HEK293 (cell line): Measurements from ENCODE around the gene EXD3.
A peak's percentile ranks its signal among the peaks of the same experiment; 100 is the strongest.

ENCODE experiments used
- GFI1B ChIP-seq: fragments of 450-650 bp; formaldehyde crosslinking; IDR thresholded peaks from 2 replicates; pipeline ENCODE4 v1.5.1; 2016; ENCODE audit warnings: missing biosample characterization, missing genetic modification characterization
- HOXA7 ChIP-seq: sonication (generic); formaldehyde crosslinking; IDR thresholded peaks from 2 replicates; pipeline ENCODE4 v1.8.1; 2022; ENCODE audit warnings: missing genetic modification reagents, borderline replicate concordance
- KLF1 ChIP-seq: fragments of 450-650 bp; formaldehyde crosslinking; IDR thresholded peaks from 2 replicates; pipeline ENCODE4 v1.5.1; 2016; ENCODE audit warnings: missing biosample characterization, missing genetic modification characterization
- KLF16 ChIP-seq: fragments of 450-650 bp; formaldehyde crosslinking; IDR thresholded peaks from 2 replicates; pipeline ENCODE4 v1.5.1; 2017; ENCODE audit warnings: missing biosample characterization, missing genetic modification characterization
- KLF17 ChIP-seq: fragments of 450-650 bp; formaldehyde crosslinking; IDR thresholded peaks from 2 replicates; pipeline ENCODE4 v1.5.1; 2016; ENCODE audit warnings: missing biosample characterization, missing genetic modification characterization
- OSR2 ChIP-seq: fragments of 450-650 bp; formaldehyde crosslinking; IDR thresholded peaks from 2 replicates; pipeline ENCODE4 v1.5.1; 2016; ENCODE audit warnings: missing biosample characterization, missing genetic modification characterization
- PBX3 ChIP-seq: sonication (generic); formaldehyde crosslinking; IDR thresholded peaks from 2 replicates; pipeline ENCODE4 v1.8.1; 2022; ENCODE audit warnings: mild to moderate bottlenecking, moderate library complexity, missing genetic modification reagents
- SALL2 ChIP-seq: fragments of 450-650 bp; formaldehyde crosslinking; IDR thresholded peaks from 2 replicates; pipeline ENCODE4 v1.5.0; 2017; ENCODE audit warnings: missing biosample characterization, mild to moderate bottlenecking, missing genetic modification characterization, borderline replicate concordance
- TRIM28 ChIP-seq: IDR thresholded peaks from 2 replicates; pipeline ENCODE4 v1.6.1; 2011; ENCODE audit warnings: low read length, control low read depth, borderline replicate concordance
- YY1 ChIP-seq: fragments of 450-650 bp; formaldehyde crosslinking; IDR thresholded peaks from 2 replicates; pipeline ENCODE4 v1.5.1; 2018; ENCODE audit warnings: missing biosample characterization, missing genetic modification characterization
- ZBTB1 ChIP-seq: fragments of 450-650 bp; formaldehyde crosslinking; IDR thresholded peaks from 2 replicates; pipeline ENCODE4 v1.5.1; 2016; ENCODE audit warnings: missing biosample characterization, missing genetic modification characterization
- ZEB2 ChIP-seq: fragments of 450-650 bp; formaldehyde crosslinking; IDR thresholded peaks from 2 replicates; pipeline ENCODE4 v1.5.1; 2016; ENCODE audit warnings: missing biosample characterization, missing genetic modification characterization
- ZNF114 ChIP-seq: fragments of 450-650 bp; formaldehyde crosslinking; IDR thresholded peaks from 2 replicates; pipeline ENCODE4 v1.5.0; 2017; ENCODE audit warnings: missing biosample characterization, missing genetic modification characterization
- ZNF132 ChIP-seq: fragments of 450-650 bp; formaldehyde crosslinking; IDR thresholded peaks from 2 replicates; pipeline ENCODE4 v1.5.1; 2017; ENCODE audit warnings: missing biosample characterization, missing genetic modification characterization, borderline replicate concordance
- ZNF16 ChIP-seq: fragments of 450-650 bp; formaldehyde crosslinking; IDR thresholded peaks from 2 replicates; pipeline ENCODE4 v1.5.1; 2016; ENCODE audit warnings: low read depth, missing biosample characterization, missing genetic modification characterization
- ZNF175 ChIP-seq: fragments of 450-650 bp; formaldehyde crosslinking; IDR thresholded peaks from 2 replicates; pipeline ENCODE4 v1.5.1; 2016; ENCODE audit warnings: missing biosample characterization, missing genetic modification characterization
- ZNF211 ChIP-seq: fragments of 450-650 bp; formaldehyde crosslinking; IDR thresholded peaks from 2 replicates; pipeline ENCODE4 v1.5.1; 2016; ENCODE audit warnings: low read depth, missing biosample characterization, missing genetic modification characterization
- ZNF24 ChIP-seq: fragments of 450-650 bp; formaldehyde crosslinking; IDR thresholded peaks from 2 replicates; pipeline ENCODE4 v1.5.1; 2016; ENCODE audit warnings: missing biosample characterization, missing genetic modification characterization
- ZNF302 ChIP-seq: fragments of 450-650 bp; formaldehyde crosslinking; IDR thresholded peaks from 2 replicates; pipeline ENCODE4 v1.5.1; 2016; ENCODE audit warnings: missing biosample characterization, missing genetic modification characterization, low read depth
- ZNF366 ChIP-seq: fragments of 450-650 bp; formaldehyde crosslinking; conservative IDR thresholded peaks from 2 replicates; pipeline ENCODE4 v1.5.1; 2016; ENCODE audit warnings: missing biosample characterization, missing genetic modification characterization
- ZNF514 ChIP-seq: fragments of 450-650 bp; formaldehyde crosslinking; IDR thresholded peaks from 2 replicates; pipeline ENCODE4 v1.5.1; 2016; ENCODE audit warnings: missing biosample characterization, missing genetic modification characterization
- ZNF560 ChIP-seq: fragments of 450-650 bp; formaldehyde crosslinking; IDR thresholded peaks from 2 replicates; pipeline ENCODE4 v1.5.1; 2017; ENCODE audit warnings: missing biosample characterization, missing genetic modification characterization, borderline replicate concordance
- ZNF610 ChIP-seq: fragments of 450-650 bp; formaldehyde crosslinking; IDR thresholded peaks from 2 replicates; pipeline ENCODE4 v1.5.1; 2016; ENCODE audit warnings: missing biosample characterization, missing genetic modification characterization, borderline replicate concordance
- ZNF660 ChIP-seq: fragments of 450-650 bp; IDR thresholded peaks from 2 replicates; pipeline ENCODE4 v1.5.1; 2018; ENCODE audit warnings: missing biosample characterization, mild to moderate bottlenecking, missing genetic modification characterization
- ZNF768 ChIP-seq: fragments of 450-650 bp; formaldehyde crosslinking; IDR thresholded peaks from 2 replicates; pipeline ENCODE4 v1.5.1; 2018; ENCODE audit warnings: missing biosample characterization, mild to moderate bottlenecking, missing genetic modification characterization
- ZNF791 ChIP-seq: fragments of 450-650 bp; formaldehyde crosslinking; IDR thresholded peaks from 2 replicates; pipeline ENCODE4 v1.5.1; 2016; ENCODE audit warnings: missing biosample characterization, missing genetic modification characterization
- TF ChIP-seq, protein P1 (sequence below): fragments of 450-650 bp; formaldehyde crosslinking; IDR thresholded peaks from 2 replicates; pipeline ENCODE4 v1.5.1; 2017; ENCODE audit warnings: missing biosample characterization, missing genetic modification characterization
- TF ChIP-seq, protein P2 (sequence below): fragments of 450-650 bp; formaldehyde crosslinking; IDR thresholded peaks from 2 replicates; pipeline ENCODE4 v1.5.1; 2016; ENCODE audit warnings: missing biosample characterization, missing genetic modification characterization, borderline replicate concordance
- TF ChIP-seq, protein P3 (sequence below): fragments of 450-650 bp; formaldehyde crosslinking; IDR thresholded peaks from 2 replicates; pipeline ENCODE4 v1.5.1; 2016; ENCODE audit warnings: missing biosample characterization, missing genetic modification characterization

Gene EXD3

GRCh38 chr9:137423514-137424291, 741 bp upstream of the EXD3 start (continued):
- TF ChIP-seq ZNF211 (tag by site-specific recombination) = no peak
- TF ChIP-seq ZNF560 (tag by site-specific recombination) = no peak
- TF ChIP-seq ZNF114 (tag by site-specific recombination) = no peak
- TF ChIP-seq ZNF175 = no peak
- no peak for TF ChIP-seq TRIM28
- no peak for TF ChIP-seq ZNF16
- TF ChIP-seq SALL2 (tag by site-specific recombination) = no peak
- TF ChIP-seq ZNF24 (tag by site-specific recombination) = no peak
- TF ChIP-seq, protein P1, sequence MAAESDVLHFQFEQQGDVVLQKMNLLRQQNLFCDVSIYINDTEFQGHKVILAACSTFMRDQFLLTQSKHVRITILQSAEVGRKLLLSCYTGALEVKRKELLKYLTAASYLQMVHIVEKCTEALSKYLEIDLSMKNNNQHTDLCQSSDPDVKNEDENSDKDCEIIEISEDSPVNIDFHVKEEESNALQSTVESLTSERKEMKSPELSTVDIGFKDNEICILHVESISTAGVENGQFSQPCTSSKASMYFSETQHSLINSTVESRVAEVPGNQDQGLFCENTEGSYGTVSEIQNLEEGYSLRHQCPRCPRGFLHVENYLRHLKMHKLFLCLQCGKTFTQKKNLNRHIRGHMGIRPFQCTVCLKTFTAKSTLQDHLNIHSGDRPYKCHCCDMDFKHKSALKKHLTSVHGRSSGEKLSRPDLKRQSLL (tag by site-specific recombination) = no peak
- TF ChIP-seq ZNF610 = no peak
- TF ChIP-seq KLF1 = peak; percentile 82
- no peak for TF ChIP-seq GFI1B
- TF ChIP-seq PBX3 (CRISPR knock-in tag) = 0 out of 2 replicates have a peak, but pooled peaks have one; percentile 21
- no peak for TF ChIP-seq KLF16 (tag by site-specific recombination)
- no peak; the same call in 1 of the 2 replicates for TF ChIP-seq ZEB2 (tag by site-specific recombination)
- no peak for TF ChIP-seq ZNF302 (tag by site-specific recombination)
- no peak for TF ChIP-seq ZNF514
- TF ChIP-seq ZNF768 (tag by site-specific recombination) = no peak
- no peak for TF ChIP-seq ZBTB1 (tag by site-specific recombination)
- no peak for TF ChIP-seq ZNF132
- TF ChIP-seq, protein P2, sequence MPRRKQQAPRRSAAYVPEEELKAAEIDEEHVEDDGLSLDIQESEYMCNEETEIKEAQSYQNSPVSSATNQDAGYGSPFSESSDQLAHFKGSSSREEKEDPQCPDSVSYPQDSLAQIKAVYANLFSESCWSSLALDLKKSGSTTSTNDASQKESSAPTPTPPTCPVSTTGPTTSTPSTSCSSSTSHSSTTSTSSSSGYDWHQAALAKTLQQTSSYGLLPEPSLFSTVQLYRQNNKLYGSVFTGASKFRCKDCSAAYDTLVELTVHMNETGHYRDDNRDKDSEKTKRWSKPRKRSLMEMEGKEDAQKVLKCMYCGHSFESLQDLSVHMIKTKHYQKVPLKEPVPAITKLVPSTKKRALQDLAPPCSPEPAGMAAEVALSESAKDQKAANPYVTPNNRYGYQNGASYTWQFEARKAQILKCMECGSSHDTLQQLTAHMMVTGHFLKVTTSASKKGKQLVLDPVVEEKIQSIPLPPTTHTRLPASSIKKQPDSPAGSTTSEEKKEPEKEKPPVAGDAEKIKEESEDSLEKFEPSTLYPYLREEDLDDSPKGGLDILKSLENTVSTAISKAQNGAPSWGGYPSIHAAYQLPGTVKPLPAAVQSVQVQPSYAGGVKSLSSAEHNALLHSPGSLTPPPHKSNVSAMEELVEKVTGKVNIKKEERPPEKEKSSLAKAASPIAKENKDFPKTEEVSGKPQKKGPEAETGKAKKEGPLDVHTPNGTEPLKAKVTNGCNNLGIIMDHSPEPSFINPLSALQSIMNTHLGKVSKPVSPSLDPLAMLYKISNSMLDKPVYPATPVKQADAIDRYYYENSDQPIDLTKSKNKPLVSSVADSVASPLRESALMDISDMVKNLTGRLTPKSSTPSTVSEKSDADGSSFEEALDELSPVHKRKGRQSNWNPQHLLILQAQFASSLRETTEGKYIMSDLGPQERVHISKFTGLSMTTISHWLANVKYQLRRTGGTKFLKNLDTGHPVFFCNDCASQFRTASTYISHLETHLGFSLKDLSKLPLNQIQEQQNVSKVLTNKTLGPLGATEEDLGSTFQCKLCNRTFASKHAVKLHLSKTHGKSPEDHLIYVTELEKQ = no peak
- TF ChIP-seq ZNF366 (tag by site-specific recombination) = no peak
- TF ChIP-seq ZNF660 (tag by site-specific recombination) = no peak
- no peak for TF ChIP-seq YY1 (tag by site-specific recombination)
- TF ChIP-seq, protein P3, sequence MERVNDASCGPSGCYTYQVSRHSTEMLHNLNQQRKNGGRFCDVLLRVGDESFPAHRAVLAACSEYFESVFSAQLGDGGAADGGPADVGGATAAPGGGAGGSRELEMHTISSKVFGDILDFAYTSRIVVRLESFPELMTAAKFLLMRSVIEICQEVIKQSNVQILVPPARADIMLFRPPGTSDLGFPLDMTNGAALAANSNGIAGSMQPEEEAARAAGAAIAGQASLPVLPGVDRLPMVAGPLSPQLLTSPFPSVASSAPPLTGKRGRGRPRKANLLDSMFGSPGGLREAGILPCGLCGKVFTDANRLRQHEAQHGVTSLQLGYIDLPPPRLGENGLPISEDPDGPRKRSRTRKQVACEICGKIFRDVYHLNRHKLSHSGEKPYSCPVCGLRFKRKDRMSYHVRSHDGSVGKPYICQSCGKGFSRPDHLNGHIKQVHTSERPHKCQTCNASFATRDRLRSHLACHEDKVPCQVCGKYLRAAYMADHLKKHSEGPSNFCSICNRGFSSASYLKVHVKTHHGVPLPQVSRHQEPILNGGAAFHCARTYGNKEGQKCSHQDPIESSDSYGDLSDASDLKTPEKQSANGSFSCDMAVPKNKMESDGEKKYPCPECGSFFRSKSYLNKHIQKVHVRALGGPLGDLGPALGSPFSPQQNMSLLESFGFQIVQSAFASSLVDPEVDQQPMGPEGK (tag by site-specific recombination) = peak; percentile 35; the same call in 1 of the 2 replicates
- TF ChIP-seq OSR2 = no peak
- TF ChIP-seq KLF17 (tag by site-specific recombination) = peak; percentile 35; the same call in 1 of the 2 replicates
- TF ChIP-seq HOXA7 (CRISPR knock-in tag) = no peak
- TF ChIP-seq ZNF791 (tag by site-specific recombination) = no peak
